ENCODE measurements around the gene NUCB1.
"Not testable (repeated sequence)": the region's sequence is repeated elsewhere in the genome, so short reads cannot be mapped to it uniquely, and the experiment has no call there.

NUCB1 gene

GRCh38 chr19:48874303-48875135, 25.6 kb upstream of the NUCB1 start:
- peak in 1 of 2 experiments; percentile 24 for DNase-seq

- not testable (repeated sequence) for DNase-seq
These were observed 23.8 kb upstream of the NUCB1 start for GRCh38 chr19:48876043-48876981.

GRCh38 chr19:48877855-48878195, 22.3 kb upstream of the NUCB1 start:
- DNase-seq: no peak

- no peak for DNase-seq
These were observed 21.7 kb upstream of the NUCB1 start for GRCh38 chr19:48878196-48879024.

GRCh38 chr19:48879025-48879637, 21.0 kb upstream of the NUCB1 start:
- DNase-seq: no peak

GRCh38 chr19:48879696-48880095, 20.4 kb upstream of the NUCB1 start:
- not testable (repeated sequence) for DNase-seq

GRCh38 chr19:48881741-48882657, 18.1 kb upstream of the NUCB1 start:
- peak in 1 of 2 experiments; percentile 16 for DNase-seq

- no peak for DNase-seq
These were observed 16.4 kb upstream of the NUCB1 start for GRCh38 chr19:48883726-48884125.

GRCh38 chr19:48887861-48888612, 12.1 kb upstream of the NUCB1 start:
- no peak for DNase-seq

- DNase-seq: not testable (repeated sequence)
These were observed 10.6 kb upstream of the NUCB1 start for GRCh38 chr19:48889496-48889895.

- no peak for DNase-seq
These were observed 9.6 kb upstream of the NUCB1 start for GRCh38 chr19:48890551-48890950.

- DNase-seq: no peak
These were observed 4.9 kb upstream of the NUCB1 start for GRCh38 chr19:48895226-48895625.

- DNase-seq: no peak
These were observed 3.9 kb upstream of the NUCB1 start for GRCh38 chr19:48896191-48896720.

- no peak for DNase-seq
These were observed 2.9 kb upstream of the NUCB1 start for GRCh38 chr19:48897181-48897580.

- not testable (repeated sequence) for DNase-seq
These were observed 744 bp upstream of the NUCB1 start for GRCh38 chr19:48899386-48899749.

- DNase-seq: peak in 1 of 2 experiments; percentile 30
These were observed 630 bp downstream of the NUCB1 start for GRCh38 chr19:48900477-48901406.

- DNase-seq: not testable (repeated sequence)
These were observed 2.2 kb downstream of the NUCB1 start for GRCh38 chr19:48902291-48902690.

- not testable (repeated sequence) for DNase-seq
These were observed 3.7 kb downstream of the NUCB1 start for GRCh38 chr19:48903788-48904187.

GRCh38 chr19:48905664-48906063, 5.6 kb downstream of the NUCB1 start:
- DNase-seq: no peak

Measured in SW 1271 (cell line).